ENCODE measurements around the gene ELOF1.

DNA sequence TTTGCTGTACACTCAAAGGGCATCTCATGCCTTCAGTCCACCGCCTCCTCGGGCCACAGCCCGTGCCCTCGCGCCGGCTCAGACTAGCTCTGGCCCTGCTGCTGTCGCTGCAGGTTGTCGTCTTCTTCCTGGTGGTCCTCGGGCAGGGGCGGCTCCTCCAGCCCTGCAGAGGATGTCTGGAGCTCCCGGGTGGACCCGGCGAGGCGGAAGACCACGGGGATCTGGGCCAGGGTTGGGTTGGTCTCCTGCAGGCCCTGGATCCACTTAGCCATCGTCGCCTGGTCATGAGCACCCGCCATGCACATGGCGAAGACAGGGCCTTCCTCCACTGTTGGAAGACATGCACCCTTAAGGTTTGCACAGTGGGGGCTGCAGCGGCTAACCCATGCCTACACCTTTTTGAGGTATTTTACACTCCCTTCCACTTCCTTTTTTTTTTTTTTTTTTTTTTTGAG, 52.9 kb downstream of the ELOF1 start:
- no peak for TF ChIP-seq PRDM10 (tag by site-specific recombination; IDR thresholded peaks at IDR 0.05)
- no peak for TF ChIP-seq CTCF (tag by site-specific recombination; IDR thresholded peaks at IDR 0.05)
- TF ChIP-seq ZNF121 (tag by site-specific recombination; IDR thresholded peaks at IDR 0.05) = no peak
- TF ChIP-seq, protein P1, sequence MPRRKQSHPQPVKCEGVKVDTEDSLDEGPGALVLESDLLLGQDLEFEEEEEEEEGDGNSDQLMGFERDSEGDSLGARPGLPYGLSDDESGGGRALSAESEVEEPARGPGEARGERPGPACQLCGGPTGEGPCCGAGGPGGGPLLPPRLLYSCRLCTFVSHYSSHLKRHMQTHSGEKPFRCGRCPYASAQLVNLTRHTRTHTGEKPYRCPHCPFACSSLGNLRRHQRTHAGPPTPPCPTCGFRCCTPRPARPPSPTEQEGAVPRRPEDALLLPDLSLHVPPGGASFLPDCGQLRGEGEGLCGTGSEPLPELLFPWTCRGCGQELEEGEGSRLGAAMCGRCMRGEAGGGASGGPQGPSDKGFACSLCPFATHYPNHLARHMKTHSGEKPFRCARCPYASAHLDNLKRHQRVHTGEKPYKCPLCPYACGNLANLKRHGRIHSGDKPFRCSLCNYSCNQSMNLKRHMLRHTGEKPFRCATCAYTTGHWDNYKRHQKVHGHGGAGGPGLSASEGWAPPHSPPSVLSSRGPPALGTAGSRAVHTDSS (tag by site-specific recombination; IDR thresholded peaks at IDR 0.05) = no peak
- no peak for TF ChIP-seq GLI4 (tag by site-specific recombination; IDR thresholded peaks at IDR 0.05)
- TF ChIP-seq REST (tag by site-specific recombination; IDR thresholded peaks at IDR 0.05) = no peak
- TF ChIP-seq ZNF398 (tag by site-specific recombination; IDR thresholded peaks at IDR 0.05) = no peak
- TF ChIP-seq ZNF530 (tag by site-specific recombination; IDR thresholded peaks at IDR 0.05; ENCODE audit: low read depth) = no peak
- no peak for TF ChIP-seq ZNF239 (tag by site-specific recombination; IDR thresholded peaks at IDR 0.05)
